NT2/D1 (cell line): ENCODE results near the gene MFAP1.
"Not testable (repeated sequence)": the region's sequence is repeated elsewhere in the genome, so short reads cannot be mapped to it uniquely, and the experiment has no call there.

Experiments used
- DNase-seq: peaks from one replicate; pipeline ENCODE4 v3.0.0-alpha.2; 2011; ENCODE audit warnings: low read depth, low spot score
- H3K27me3 ChIP-seq: 2 replicates; pipeline ENCODE4 v1.6.0; 2011; ENCODE audit warnings: mild to moderate bottlenecking; ENCODE audit not compliant: insufficient read length, insufficient read depth
- H3K36me3 ChIP-seq: 2 replicates; pipeline ENCODE4 v1.6.1; 2011; ENCODE audit warnings: mild to moderate bottlenecking, low read length, mixed read lengths; ENCODE audit not compliant: insufficient read depth, insufficient read length
- H3K4me1 ChIP-seq: 2 replicates; pipeline ENCODE4 v1.5.1; 2011; ENCODE audit not compliant: insufficient read depth, insufficient read length
- H3K4me3 ChIP-seq: 2 replicates; pipeline ENCODE4 v1.5.1; 2011; ENCODE audit warnings: low read depth; ENCODE audit not compliant: insufficient read length
- H3K9ac ChIP-seq: 2 replicates; pipeline ENCODE4 v1.6.0; 2011; ENCODE audit warnings: low read depth; ENCODE audit not compliant: insufficient read length
- H3K9me3 ChIP-seq: 2 replicates; pipeline ENCODE4 v1.5.1; 2011; ENCODE audit warnings: mild to moderate bottlenecking, low read length; ENCODE audit not compliant: insufficient read depth
- SUZ12 ChIP-seq: IDR thresholded peaks from 2 replicates; pipeline ENCODE4 v1.6.1; 2011; ENCODE audit not compliant: insufficient read length, insufficient read depth; ENCODE audit errors: extremely low read depth
- YY1 ChIP-seq: IDR thresholded peaks from 2 replicates; pipeline ENCODE4 v1.6.1; 2011; ENCODE audit not compliant: insufficient read length, insufficient read depth
- ZNF274 ChIP-seq: IDR thresholded peaks from 2 replicates; pipeline ENCODE4 v1.6.1; 2011; ENCODE audit warnings: mild to moderate bottlenecking, low read depth, low read length

Gene MFAP1

GRCh38 chr15:43828061-43828657 lies 3.7 kb upstream of the MFAP1 start:
- H3K27me3 ChIP-seq: no peaks in the 10 kb centered on the region
- H3K9ac ChIP-seq: no peak overlapping the region
- H3K9me3 ChIP-seq: peaks cover 9% of the 10 kb centered on the region; the same call in 1 of the 2 replicates
- H3K36me3 ChIP-seq: peaks cover 6% of the 10 kb centered on the region
- H3K4me3 ChIP-seq: no peak overlapping the region
- no peak for DNase-seq
- no peak for TF ChIP-seq ZNF274
- no peak for TF ChIP-seq SUZ12
- no peak for TF ChIP-seq YY1
- H3K4me1 ChIP-seq: no peaks in the 10 kb centered on the region

GRCh38 chr15:43826508-43827341 lies 2.2 kb upstream of the MFAP1 start, which contains the start of gene WDR76:
WDR76 (plus strand) TSS chr15:43827002; CDS start chr15:43827033, 31 bp downstream.
- Histone ChIP-seq H3K4me3 (peak within 1 kb of the TSS; percentile 65), H3K4me1 (no peaks in the 10 kb centered on the region), H3K9me3 (peaks cover 9% of the 10 kb centered on the region; the same call in 1 of the 2 replicates), H3K9ac (peak within 1 kb of the TSS; percentile 81), H3K36me3 (peaks cover 8% of the 10 kb centered on the region), H3K27me3 (no peaks in the 10 kb centered on the region)
- no peak for TF ChIP-seq YY1
- TF ChIP-seq SUZ12: no peak
- peak; percentile 72 for DNase-seq

- no peak overlapping the region for H3K9ac ChIP-seq
Observed at GRCh38 chr15:43826029-43826507, 1.6 kb upstream of the MFAP1 start.

GRCh38 chr15:43825305-43825704 lies 815 bp upstream of the MFAP1 start:
- H3K9me3 ChIP-seq, H3K27me3 ChIP-seq, H3K9ac ChIP-seq, H3K4me1 ChIP-seq, DNase-seq, H3K4me3 ChIP-seq: not testable (repeated sequence)
- H3K36me3 ChIP-seq: peaks cover 13% of the 10 kb centered on the region

More at GRCh38 chr15:43826029-43826507, 1.6 kb upstream of the MFAP1 start:
- Histone ChIP-seq H3K4me3 (no peak overlapping the region), H3K27me3 (no peaks in the 10 kb centered on the region), H3K4me1 (no peaks in the 10 kb centered on the region), H3K36me3 (peaks cover 8% of the 10 kb centered on the region), H3K9me3 (peaks cover 9% of the 10 kb centered on the region; the same call in 1 of the 2 replicates)
- no peak for DNase-seq
- TF ChIP-seq YY1 (no peak), ZNF274 (no peak), SUZ12 (no peak)

- H3K9ac ChIP-seq: no peak overlapping the region
- H3K4me3 ChIP-seq: no peak overlapping the region
- H3K36me3 ChIP-seq: peaks cover 28% of the 10 kb centered on the region
- TF ChIP-seq SUZ12: no peak
- TF ChIP-seq YY1: no peak
- no peak for TF ChIP-seq ZNF274
- DNase-seq: no peak
- H3K27me3 ChIP-seq: no peaks in the 10 kb centered on the region
- peaks cover 9% of the 10 kb centered on the region; the same call in 1 of the 2 replicates for H3K9me3 ChIP-seq
- no peaks in the 10 kb centered on the region for H3K4me1 ChIP-seq
Observed at GRCh38 chr15:43821505-43821904, 3.0 kb downstream of the MFAP1 start.

- H3K27me3 ChIP-seq, H3K9ac ChIP-seq, H3K9me3 ChIP-seq, H3K4me1 ChIP-seq, DNase-seq, H3K4me3 ChIP-seq: not testable (repeated sequence)
- peaks cover 64% of the 10 kb centered on the region for H3K36me3 ChIP-seq
Observed at GRCh38 chr15:43815064-43815463, 9.4 kb downstream of the MFAP1 start.

- no peak for TF ChIP-seq ZNF274
- no peaks in the 10 kb centered on the region for H3K27me3 ChIP-seq
- no peaks in the 10 kb centered on the region for H3K9me3 ChIP-seq
- DNase-seq: no peak
- H3K36me3 ChIP-seq: peaks cover 82% of the 10 kb centered on the region
- no peak overlapping the region for H3K9ac ChIP-seq
- H3K4me1 ChIP-seq: no peaks in the 10 kb centered on the region
- H3K4me3 ChIP-seq: no peak overlapping the region
Observed at GRCh38 chr15:43808960-43809678, 15.4 kb downstream of the MFAP1 start.
